SH-SY5Y (cell line): Measurements from ENCODE around the gene CARD10.

Experiments used
- GATA2 ChIP-seq: IDR thresholded peaks from 2 replicates; pipeline ENCODE4 v1.6.1; 2011; ENCODE audit warnings: mild to moderate bottlenecking, low read depth, low read length
- GATA3 ChIP-seq: IDR thresholded peaks from 2 replicates; pipeline ENCODE4 v1.6.1; 2011; ENCODE audit warnings: low read depth, mild to moderate bottlenecking, low read length, moderate library complexity

Gene CARD10

GRCh38 chr22:37442537-37442936 lies 76.7 kb downstream of the CARD10 start:
- no peak for TF ChIP-seq GATA3
- no peak for TF ChIP-seq GATA2

- TF ChIP-seq GATA3 (no peak), GATA2 (no peak)
These were observed 77.1 kb downstream of the CARD10 start for GRCh38 chr22:37442135-37442534.

GRCh38 chr22:37440875-37441274 lies 78.3 kb downstream of the CARD10 start:
- TF ChIP-seq GATA3 (no peak), GATA2 (no peak)
